A673 (cell line): ENCODE data around the gene POP4.

ENCODE experiments used
- CTCF ChIP-seq: fragments of 300-800, 200-600 bp; sonication (generic); conservative IDR thresholded peaks from 2 replicates; pipeline ENCODE4 v1.5.1; 2017; ENCODE audit warnings: low read depth, mild to moderate bottlenecking, antibody characterized with exemption, low read length, moderate library complexity, mixed read lengths
- EZH2 ChIP-seq: fragments of 200-600 bp; sonication (generic); IDR thresholded peaks from 2 replicates; pipeline ENCODE4 v1.6.1; 2017; ENCODE audit warnings: borderline replicate concordance, low read depth, mild to moderate bottlenecking, mixed read lengths, antibody characterized with exemption, low read length; ENCODE audit not compliant: poor library complexity, severe bottlenecking

GRCh38 chr19:29574510-29574909, 31.6 kb upstream of the POP4 start:
- TF ChIP-seq CTCF (no peak), EZH2 (no peak)
